Right lobe of liver (tissue), 6 donors: ENCODE results near the gene CNGA4. TPM values are rescaled to one million over a fixed set of nuclear protein-coding genes. Genes with fewer than 3 reads are reported as not detected.
"Not testable (repeated sequence)": the region's sequence is repeated elsewhere in the genome, so short reads cannot be mapped to it uniquely, and the experiment has no call there.

Source experiments
- ATAC-seq, 4 donors: fragments of 200-7000 bp; cut with Tn5 transposase; one replicate each; pipeline ENCODE4 v1.9.1; 2020; ENCODE audit warnings: mild to moderate bottlenecking in 4 of 4, moderate library complexity in 4 of 4
- DNase-seq, 3 donors: peaks; one replicate each; pipeline ENCODE4 v3.0.0-alpha.2; 2020
- H3K27ac ChIP-seq, 3 donors: fragments of 200-600 bp; one replicate each; pipeline ENCODE4 v1.8.0; 2022
- H3K27me3 ChIP-seq, 2 donors: fragments of 200-600 bp; one replicate each; pipeline ENCODE4 v1.8.0; 2022
- H3K36me3 ChIP-seq, 4 donors: fragments of 200-600 bp; sonication (generic) in 1 of 4; one replicate each; pipeline versions ENCODE4 v1.5.1 to v1.8.0; 2017 to 2022; ENCODE audit warnings: control low read depth in 1 of 4
- H3K4me1 ChIP-seq, 4 donors: fragments of 200-600 bp; sonication (generic) in 1 of 4; one replicate each; pipeline versions ENCODE4 v1.5.1 to v1.8.0; 2017 to 2022; ENCODE audit warnings: control low read depth in 1 of 4
- H3K4me3 ChIP-seq, 3 donors: fragments of 200-600 bp; one replicate each; pipeline ENCODE4 v1.8.0; 2022
- H3K9me3 ChIP-seq, 4 donors: fragments of 200-600 bp; sonication (generic) in 1 of 4; one replicate each; pipeline versions ENCODE4 v1.5.1 to v1.8.0; 2017 to 2022; ENCODE audit warnings: control low read depth in 1 of 4
- CTCF ChIP-seq, 4 donors: fragments of 200-600 bp in 3 of 4; fragments of 450-650 bp in 1 of 4; IDR thresholded peaks; one replicate each; pipeline versions ENCODE4 v1.5.1 to v1.8.0; 2016 to 2022; ENCODE audit warnings: antibody characterized with exemption in 4 of 4, mild to moderate bottlenecking in 2 of 4
- POLR2A ChIP-seq: fragments of 450-650 bp; IDR thresholded peaks from one replicate; pipeline ENCODE4 v1.6.1; 2017; ENCODE audit warnings: antibody characterized with exemption, mild to moderate bottlenecking
- WGBS: methylation state at CpG from one replicate; pipeline ENCODE4 v1.1.6; 2018; ENCODE audit warnings: low coverage, low lambda C conversion rate; ENCODE audit not compliant: insufficient coverage; ENCODE audit errors: missing lambda C conversion rate; 5-methylcytosine and 5-hydroxymethylcytosine counted together
- intact Hi-C, 2 donors: fragments of 100-400 bp; cut with DNase I; formaldehyde crosslinking; loops; one replicate each; pipeline versions ENCODE4 v1.11.2 to v1.14.1; 2022
- total RNA-seq, 6 experiments: library from RNA; depleted of rRNA in 2 of 6; stranded (reverse); fragments of >200 nt in 2 of 6; fragmentation: NEBNext Ultra II Directional in 3 of 6; extraction: Animal tissue kit (Norgen Biotek cat#: 25700) in 3 of 6; gene quantifications; one replicate each; pipeline versions ENCODE4 v1.1.0 to v1.2.4, GENCODE V29; 2016 to 2023
- donor health status: DM: no; HTN: yes; CAD: no.
- donor health status: DM: no; HTN: no; CAD: no.
- donor health status: DM: no; HTN: no; CAD: no.
- donor health status: DM: no; HTN: yes; CAD: no.
- donor health status: DM: no; HTN: yes; CAD: no.

Gene CNGA4
- total RNA-seq, 6 experiments from 2014 or later: 0.25 TPM; not detected in 5

DNA sequence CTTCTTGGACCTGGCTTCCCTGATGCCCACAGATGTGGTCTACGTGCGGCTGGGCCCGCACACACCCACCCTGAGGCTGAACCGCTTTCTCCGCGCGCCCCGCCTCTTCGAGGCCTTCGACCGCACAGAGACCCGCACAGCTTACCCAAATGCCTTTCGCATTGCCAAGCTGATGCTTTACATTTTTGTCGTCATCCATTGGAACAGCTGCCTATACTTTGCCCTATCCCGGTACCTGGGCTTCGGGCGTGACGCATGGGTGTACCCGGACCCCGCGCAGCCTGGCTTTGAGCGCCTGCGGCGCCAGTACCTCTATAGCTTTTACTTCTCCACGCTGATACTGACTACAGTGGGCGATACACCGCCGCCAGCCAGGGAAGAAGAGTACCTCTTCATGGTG lies 1.2 kb downstream of the CNGA4 start:
- intact Hi-C loops: no loop called here
- H3K4me1 ChIP-seq: no peaks in the 10 kb centered on the region
- TF ChIP-seq CTCF (IDR thresholded peaks at IDR 0.05) (no peak), POLR2A (no peak)
- ATAC-seq (no peak), DNase-seq (no peak)
- H3K27me3 ChIP-seq: no peaks in the 10 kb centered on the region
- no peak overlapping the region for H3K4me3 ChIP-seq
- H3K9me3 ChIP-seq: no peaks in the 10 kb centered on the region
- 92% methylated on average over 15 of the region's 28 CpGs for WGBS
- no peaks in the 10 kb centered on the region for H3K36me3 ChIP-seq
- H3K27ac ChIP-seq: no peak overlapping the region

- no peak for DNase-seq
- H3K36me3 ChIP-seq: no peaks in the 10 kb centered on the region
- 17% methylated on average over 1 of the region's 1 CpG for WGBS
These were observed 1.9 kb downstream of the CNGA4 start for GRCh38 chr11:6240781-6241180.

GRCh38 chr11:6241316-6241715 lies 2.4 kb downstream of the CNGA4 start:
- no peak for TF ChIP-seq POLR2A
- TF ChIP-seq CTCF (IDR thresholded peaks at IDR 0.05): no peak
- Histone ChIP-seq H3K4me3 (no peak overlapping the region), H3K4me1 (no peaks in the 10 kb centered on the region), H3K9me3 (no peaks in the 10 kb centered on the region), H3K27me3 (no peaks in the 10 kb centered on the region), H3K36me3 (no peaks in the 10 kb centered on the region), H3K27ac (no peak overlapping the region)
- WGBS: no CpG with 5 or more reads among the region's 7 CpGs
- intact Hi-C loops: no loop called here
- DNase-seq (no peak), ATAC-seq (no peak)

More at GRCh38 chr11:6240781-6241180, 1.9 kb downstream of the CNGA4 start:
- Histone ChIP-seq H3K9me3 (no peaks in the 10 kb centered on the region), H3K27me3 (no peaks in the 10 kb centered on the region), H3K27ac (no peak overlapping the region), H3K4me1 (no peaks in the 10 kb centered on the region), H3K4me3 (no peak overlapping the region)
- no peak for TF ChIP-seq POLR2A
- no peak for TF ChIP-seq CTCF (IDR thresholded peaks at IDR 0.05)
- ATAC-seq: peak in 1 of 4 donors; percentile 14
- intact Hi-C loops: no loop called here

- Histone ChIP-seq H3K27me3 (no peaks in the 10 kb centered on the region), H3K36me3 (no peaks in the 10 kb centered on the region), H3K9me3 (no peaks in the 10 kb centered on the region), H3K4me1 (no peaks in the 10 kb centered on the region), H3K4me3 (no peak overlapping the region), H3K27ac (no peak overlapping the region)
- intact Hi-C loops: no loop called here
- ATAC-seq (no peak), DNase-seq (no peak)
- 94% methylated on average over 2 of the region's 2 CpGs for WGBS
- TF ChIP-seq POLR2A: no peak
- TF ChIP-seq CTCF (IDR thresholded peaks at IDR 0.05): no peak
These were observed 6.6 kb downstream of the CNGA4 start for GRCh38 chr11:6245536-6245935.

DNA sequence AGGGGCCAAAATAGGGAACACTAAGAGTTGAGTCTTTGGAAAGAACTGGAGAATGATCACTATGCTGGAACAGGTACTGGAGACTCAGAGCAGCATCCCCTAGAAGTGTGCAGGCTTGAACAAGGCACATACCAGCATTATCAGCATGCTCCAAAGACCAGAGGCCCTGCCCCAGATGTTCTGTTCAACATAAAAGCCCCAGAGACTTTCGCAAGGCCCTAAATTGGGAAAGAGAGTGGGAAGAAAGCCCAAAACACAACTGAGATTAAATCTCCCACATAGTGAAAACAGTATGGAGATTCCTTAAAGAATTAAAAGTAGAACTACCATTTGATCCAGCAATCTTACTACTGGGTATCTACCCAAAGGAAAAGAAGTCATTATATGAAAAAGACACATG lies 9.4 kb downstream of the CNGA4 start:
- H3K36me3 ChIP-seq: no peaks in the 10 kb centered on the region
- TF ChIP-seq POLR2A (no peak), CTCF (IDR thresholded peaks at IDR 0.05) (no peak)
- intact Hi-C loops: no loop called here
- WGBS: 27% methylated on average over 1 of the region's 1 CpG
- H3K27me3 ChIP-seq: no peaks in the 10 kb centered on the region
- ATAC-seq (peak in 3 of 4 donors; percentile 45 to 46 (median 45)), DNase-seq (no peak)
- H3K27ac ChIP-seq: no peak overlapping the region
- no peak overlapping the region for H3K4me3 ChIP-seq
- H3K9me3 ChIP-seq: no peaks in the 10 kb centered on the region
- peaks cover 0 to 2% (median 0%) of the 10 kb centered on the region in 4 donors for H3K4me1 ChIP-seq

GRCh38 chr11:6248897-6249296 lies 10.0 kb downstream of the CNGA4 start:
- H3K27me3 ChIP-seq, ATAC-seq, H3K36me3 ChIP-seq, intact Hi-C loops, H3K27ac ChIP-seq, DNase-seq, H3K4me1 ChIP-seq, H3K4me3 ChIP-seq, H3K9me3 ChIP-seq: not testable (repeated sequence)
- 92% methylated on average over 2 of the region's 3 CpGs for WGBS
